Activated T-helper 17 cell treated with anti-CD3 and anti-CD28 coated beads, Interleukin-2, amount 50 U/mL, for 72 hours (primary cell): ENCODE results near the gene CIDEB. TPM values are rescaled to one million over a fixed set of nuclear protein-coding genes. Genes with fewer than 3 reads are reported as not detected.

Experiments used
- ATAC-seq: fragments of 150-1000 bp; cut with Tn5 transposase; replicated peaks from 2 replicates; pipeline ENCODE4 v1.10.0; 2021; ENCODE audit warnings: mild to moderate bottlenecking, moderate library complexity
- H3K27ac Mint-ChIP-seq: one replicate; pipeline ENCODE4 v1.8.0; 2022; ENCODE audit warnings: mixed read lengths
- H3K27me3 Mint-ChIP-seq: one replicate; pipeline ENCODE4 v1.8.0; 2022; ENCODE audit warnings: mixed read lengths
- H3K36me3 Mint-ChIP-seq: one replicate; pipeline ENCODE4 v1.8.0; 2022; ENCODE audit warnings: low read depth, mild to moderate bottlenecking, mixed read lengths
- H3K4me1 Mint-ChIP-seq: one replicate; pipeline ENCODE4 v1.8.0; 2022; ENCODE audit warnings: mixed read lengths
- H3K4me3 Mint-ChIP-seq: one replicate; pipeline ENCODE4 v1.8.0; 2022; ENCODE audit warnings: mild to moderate bottlenecking, mixed read lengths
- H3K9me3 Mint-ChIP-seq: one replicate; pipeline ENCODE4 v1.8.0; 2022; ENCODE audit warnings: mixed read lengths
- total RNA-seq, 2 donors: library from RNA; stranded (reverse); gene quantifications; one replicate each; pipeline ENCODE4 v1.2.3, GENCODE V29; 2022

The CIDEB gene
- total RNA-seq, 2 donors from 2014 or later, result 14.9 to 28.1 TPM

DNA sequence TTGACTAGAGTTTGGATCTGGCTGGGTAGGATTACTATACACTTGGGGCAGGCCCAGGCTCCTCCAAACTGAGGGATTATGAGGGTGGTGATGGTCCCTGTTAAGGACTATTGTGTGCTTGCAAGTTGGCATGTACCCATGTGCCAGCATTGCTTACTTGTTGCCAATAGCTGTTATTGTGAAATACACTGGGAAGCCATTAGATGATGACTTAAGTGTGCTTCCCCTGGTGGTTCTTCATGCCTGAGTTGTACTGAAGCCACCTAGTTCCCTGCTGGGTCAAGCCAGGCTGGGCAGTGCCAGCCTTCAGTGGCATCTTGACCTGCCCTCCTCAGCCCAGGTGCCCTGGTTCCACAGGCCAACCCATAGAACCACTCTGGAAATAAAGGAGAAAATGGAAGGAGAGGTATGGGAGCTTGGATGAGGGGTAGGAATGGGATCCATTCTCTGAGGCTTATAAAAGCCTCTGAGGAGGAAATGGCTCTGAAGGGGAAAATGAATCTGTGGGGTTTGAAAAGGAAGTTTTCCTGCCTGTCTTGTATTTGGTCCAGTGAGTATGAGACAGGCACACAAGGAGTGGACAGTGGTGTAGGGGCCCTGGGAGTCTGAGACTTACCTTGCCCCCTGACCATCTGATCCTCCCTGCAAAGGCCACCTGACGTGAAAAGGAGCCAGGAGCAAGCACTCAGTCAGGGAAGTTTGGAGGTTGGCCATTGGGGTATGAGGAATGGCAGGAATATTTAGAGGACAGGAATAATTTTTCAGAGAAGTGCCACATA lies 4.2 kb upstream of the CIDEB start:
- H3K36me3 Mint-ChIP-seq, result peaks cover 25% of the 10 kb centered on the region

DNA sequence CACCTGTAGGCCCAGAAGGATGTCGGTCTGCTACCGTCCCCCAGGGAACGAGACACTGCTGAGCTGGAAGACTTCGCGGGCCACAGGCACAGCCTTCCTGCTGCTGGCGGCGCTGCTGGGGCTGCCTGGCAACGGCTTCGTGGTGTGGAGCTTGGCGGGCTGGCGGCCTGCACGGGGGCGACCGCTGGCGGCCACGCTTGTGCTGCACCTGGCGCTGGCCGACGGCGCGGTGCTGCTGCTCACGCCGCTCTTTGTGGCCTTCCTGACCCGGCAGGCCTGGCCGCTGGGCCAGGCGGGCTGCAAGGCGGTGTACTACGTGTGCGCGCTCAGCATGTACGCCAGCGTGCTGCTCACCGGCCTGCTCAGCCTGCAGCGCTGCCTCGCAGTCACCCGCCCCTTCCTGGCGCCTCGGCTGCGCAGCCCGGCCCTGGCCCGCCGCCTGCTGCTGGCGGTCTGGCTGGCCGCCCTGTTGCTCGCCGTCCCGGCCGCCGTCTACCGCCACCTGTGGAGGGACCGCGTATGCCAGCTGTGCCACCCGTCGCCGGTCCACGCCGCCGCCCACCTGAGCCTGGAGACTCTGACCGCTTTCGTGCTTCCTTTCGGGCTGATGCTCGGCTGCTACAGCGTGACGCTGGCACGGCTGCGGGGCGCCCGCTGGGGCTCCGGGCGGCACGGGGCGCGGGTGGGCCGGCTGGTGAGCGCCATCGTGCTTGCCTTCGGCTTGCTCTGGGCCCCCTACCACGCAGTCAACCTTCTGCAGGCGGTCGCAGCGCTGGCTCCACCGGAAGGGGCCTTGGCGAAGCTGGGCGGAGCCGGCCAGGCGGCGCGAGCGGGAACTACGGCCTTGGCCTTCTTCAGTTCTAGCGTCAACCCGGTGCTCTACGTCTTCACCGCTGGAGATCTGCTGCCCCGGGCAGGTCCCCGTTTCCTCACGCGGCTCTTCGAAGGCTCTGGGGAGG lies 3.1 kb upstream of the CIDEB start, which contains the start of gene LTB4R:
LTB4R (plus strand) TSS at position 857 of the 959 bp plus-strand sequence. CDS start 4,150 bp downstream, outside the sequence.
- H3K36me3 Mint-ChIP-seq, result peaks cover 36% of the 10 kb centered on the region
- H3K27ac Mint-ChIP-seq, result peak within 1 kb of the TSS; percentile 86
- H3K4me3 Mint-ChIP-seq, result peak within 1 kb of the TSS; percentile 87
- H3K27me3 Mint-ChIP-seq, result no peaks in the 10 kb centered on the region
- H3K4me1 Mint-ChIP-seq, result peaks cover 52% of the 10 kb centered on the region
- H3K9me3 Mint-ChIP-seq, result no peaks in the 10 kb centered on the region
- ATAC-seq, result peak; percentile 81

More for the DNA sequence above, 4.2 kb upstream of the CIDEB start:
- no peak for ATAC-seq
- Mint-ChIP-seq H3K27ac (peak overlapping the region; percentile 86), H3K27me3 (no peaks in the 10 kb centered on the region), H3K4me3 (peak overlapping the region; percentile 87), H3K9me3 (no peaks in the 10 kb centered on the region), H3K4me1 (peaks cover 53% of the 10 kb centered on the region)

GRCh38 chr14:24310265-24310645 lies 2.5 kb upstream of the CIDEB start:
- no peaks in the 10 kb centered on the region for H3K27me3 Mint-ChIP-seq
- H3K4me1 Mint-ChIP-seq, result peaks cover 52% of the 10 kb centered on the region
- peaks cover 43% of the 10 kb centered on the region for H3K36me3 Mint-ChIP-seq
- peak overlapping the region; percentile 50 for H3K27ac Mint-ChIP-seq
- peak overlapping the region; percentile 87 for H3K4me3 Mint-ChIP-seq
- H3K9me3 Mint-ChIP-seq, result no peaks in the 10 kb centered on the region
- ATAC-seq, result no peak

DNA sequence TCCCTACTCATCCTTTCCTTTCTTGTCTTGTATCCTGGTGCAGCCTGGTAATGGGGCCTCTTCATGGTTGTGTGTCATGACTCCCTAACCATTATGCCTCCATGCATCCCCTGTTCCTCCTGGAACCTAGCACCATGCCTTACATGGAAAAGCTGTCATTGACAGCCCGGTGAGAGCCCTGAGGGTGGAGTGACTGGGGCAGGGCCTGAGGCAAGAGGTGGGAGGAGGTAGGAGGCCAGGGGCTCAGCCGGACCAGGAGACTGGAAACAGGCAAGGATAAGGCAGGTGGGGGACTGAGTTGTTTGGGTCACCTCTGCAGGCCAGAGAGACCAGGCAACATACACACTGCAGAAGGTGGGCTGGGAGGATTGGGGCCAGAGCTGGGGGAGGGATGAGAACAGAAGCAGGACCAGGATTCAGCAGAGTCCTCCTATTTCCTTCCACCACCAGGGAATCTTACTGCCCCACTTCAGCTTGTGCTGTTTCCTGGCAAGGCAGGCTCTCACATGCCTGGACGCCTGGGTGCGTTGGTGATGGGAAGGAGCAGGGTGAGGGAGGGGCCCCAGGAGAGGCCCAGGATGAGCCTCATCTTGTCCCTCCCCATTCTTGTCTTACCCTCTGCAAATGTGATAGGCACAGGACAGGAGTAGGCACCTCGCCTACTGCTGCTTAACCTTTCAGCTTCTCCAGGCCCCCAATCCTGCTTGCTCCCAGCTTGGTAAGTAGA lies 1.9 kb upstream of the CIDEB start, which contains the start of gene LTB4R2:
LTB4R2 (plus strand) TSS at position 603 of the 727 bp plus-strand sequence. CDS start 525 bp downstream, outside the sequence.
- Mint-ChIP-seq H3K4me3 (peak within 1 kb of the TSS; percentile 87), H3K27me3 (no peaks in the 10 kb centered on the region), H3K27ac (peak within 1 kb of the TSS; percentile 51), H3K4me1 (peaks cover 52% of the 10 kb centered on the region), H3K36me3 (peaks cover 48% of the 10 kb centered on the region), H3K9me3 (no peaks in the 10 kb centered on the region)
- ATAC-seq, result no peak

DNA sequence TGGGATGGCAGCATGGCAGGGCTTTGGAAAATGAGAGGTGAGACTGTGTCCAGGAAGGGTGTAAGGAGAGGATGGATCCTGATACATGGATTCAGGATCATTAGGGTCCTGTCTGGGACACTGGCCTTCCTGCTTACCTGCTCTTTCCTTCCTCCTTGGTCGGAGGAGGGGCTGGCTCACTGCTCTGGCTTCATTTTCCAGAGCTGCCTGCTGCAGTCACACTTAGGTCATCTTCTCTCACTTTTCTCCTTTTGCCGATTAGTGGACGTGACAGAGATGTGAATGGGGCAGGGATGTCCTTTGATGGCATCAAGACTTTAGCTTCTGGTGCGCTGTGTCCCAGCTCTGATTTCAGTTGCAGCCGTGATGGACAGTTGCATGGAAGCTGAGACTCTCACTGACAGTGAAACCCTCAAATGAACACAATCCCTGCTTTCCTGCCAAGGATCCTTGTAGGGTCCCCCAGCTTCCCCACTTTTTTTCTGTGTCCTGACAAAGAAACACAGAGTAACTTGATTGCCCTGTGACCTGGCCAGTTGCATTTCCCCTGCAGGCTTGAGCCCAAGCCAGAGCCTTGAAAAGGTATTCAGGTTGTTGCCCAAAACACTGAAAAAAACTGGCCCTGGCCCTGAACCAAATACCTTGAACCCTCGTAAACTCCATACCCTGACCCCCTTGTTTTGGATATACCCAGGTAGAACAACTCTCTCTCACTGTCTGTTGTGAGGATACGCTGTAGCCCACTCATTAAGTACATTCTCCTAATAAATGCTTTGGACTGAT lies 756 bp upstream of the CIDEB start:
- Mint-ChIP-seq H3K27ac (peak overlapping the region; percentile 68), H3K9me3 (no peaks in the 10 kb centered on the region), H3K36me3 (peaks cover 60% of the 10 kb centered on the region), H3K27me3 (no peaks in the 10 kb centered on the region), H3K4me3 (no peak overlapping the region), H3K4me1 (peaks cover 41% of the 10 kb centered on the region)
- ATAC-seq, result no peak

GRCh38 chr14:24307156-24307574 lies 612 bp downstream of the CIDEB start:
- H3K4me1 Mint-ChIP-seq, result peaks cover 29% of the 10 kb centered on the region
- H3K4me3 Mint-ChIP-seq, result no peak overlapping the region
- peak overlapping the region; percentile 68 for H3K27ac Mint-ChIP-seq
- peaks cover 74% of the 10 kb centered on the region for H3K36me3 Mint-ChIP-seq
- no peaks in the 10 kb centered on the region for H3K9me3 Mint-ChIP-seq
- no peak for ATAC-seq
- H3K27me3 Mint-ChIP-seq, result no peaks in the 10 kb centered on the region

DNA sequence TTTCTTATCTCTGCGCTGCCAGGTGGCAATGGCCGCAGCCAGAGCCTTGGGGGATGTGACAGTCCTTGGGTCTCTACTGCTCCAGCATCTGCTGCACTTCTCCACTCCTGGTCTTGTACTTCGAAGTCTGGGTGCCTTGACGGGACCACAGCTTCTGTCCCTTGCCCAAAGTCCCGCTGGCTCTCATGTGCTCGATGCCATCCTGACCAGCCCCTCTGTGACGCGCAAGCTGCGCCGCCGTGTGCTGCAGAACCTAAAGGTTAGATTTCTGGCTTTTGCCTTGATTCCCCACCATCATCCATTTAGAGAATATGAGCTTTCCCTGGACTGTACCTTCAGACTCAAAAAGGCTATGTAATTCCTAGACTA lies 3.8 kb downstream of the CIDEB start:
- no peak for ATAC-seq
- Mint-ChIP-seq H3K27ac (no peak overlapping the region), H3K4me1 (peaks cover 21% of the 10 kb centered on the region), H3K4me3 (no peak overlapping the region), H3K36me3 (peaks cover 89% of the 10 kb centered on the region), H3K27me3 (no peaks in the 10 kb centered on the region), H3K9me3 (no peaks in the 10 kb centered on the region)

GRCh38 chr14:24300326-24300980 lies 7.3 kb downstream of the CIDEB start:
- ATAC-seq, result no peak
- peaks cover 24% of the 10 kb centered on the region for H3K4me1 Mint-ChIP-seq
- H3K4me3 Mint-ChIP-seq, result peak overlapping the region; percentile 95
- no peaks in the 10 kb centered on the region for H3K27me3 Mint-ChIP-seq
- H3K9me3 Mint-ChIP-seq, result no peaks in the 10 kb centered on the region
- H3K27ac Mint-ChIP-seq, result no peak overlapping the region
- H3K36me3 Mint-ChIP-seq, result peaks cover 69% of the 10 kb centered on the region

GRCh38 chr14:24299255-24300191 lies 8.3 kb downstream of the CIDEB start, which contains the start of the genes DHRS1 and NOP9:
TSS of gene DHRS1 (minus strand) at chr14:24299780. CDS start at chr14:24299106, 674 bp downstream.
TSS of gene NOP9 (plus strand) at chr14:24299850. CDS start at chr14:24299955, 105 bp downstream.
- Mint-ChIP-seq H3K27ac (peak within 1 kb of the TSS; percentile 96), H3K4me1 (peaks cover 24% of the 10 kb centered on the region), H3K36me3 (peaks cover 69% of the 10 kb centered on the region), H3K4me3 (peak within 1 kb of the TSS; percentile 95), H3K9me3 (no peaks in the 10 kb centered on the region), H3K27me3 (no peaks in the 10 kb centered on the region)
- peak; percentile 84 for ATAC-seq

DNA sequence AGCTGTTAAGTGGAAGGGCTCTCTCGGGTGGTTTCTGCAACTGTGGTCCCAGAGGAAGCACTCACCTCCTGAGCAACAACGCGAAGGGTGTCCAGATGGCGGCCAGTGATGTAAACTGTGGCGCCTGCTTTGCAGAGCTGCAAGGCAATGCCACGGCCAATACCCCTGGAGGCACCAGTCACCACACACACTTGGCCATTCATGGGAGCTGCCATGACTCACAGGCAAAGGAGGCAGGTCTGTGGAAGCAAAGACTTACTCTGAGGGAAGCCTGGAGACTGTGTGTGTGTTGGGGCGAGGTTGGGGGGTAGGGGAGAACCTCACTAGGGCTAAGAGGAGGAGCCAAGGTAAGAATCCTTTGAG lies 8.9 kb downstream of the CIDEB start:
- H3K36me3 Mint-ChIP-seq, result peaks cover 69% of the 10 kb centered on the region
- H3K27me3 Mint-ChIP-seq, result no peaks in the 10 kb centered on the region
- peak overlapping the region; percentile 95 for H3K4me3 Mint-ChIP-seq
- ATAC-seq, result peak; percentile 7
- peaks cover 24% of the 10 kb centered on the region for H3K4me1 Mint-ChIP-seq
- no peaks in the 10 kb centered on the region for H3K9me3 Mint-ChIP-seq
- H3K27ac Mint-ChIP-seq, result peak overlapping the region; percentile 96

DNA sequence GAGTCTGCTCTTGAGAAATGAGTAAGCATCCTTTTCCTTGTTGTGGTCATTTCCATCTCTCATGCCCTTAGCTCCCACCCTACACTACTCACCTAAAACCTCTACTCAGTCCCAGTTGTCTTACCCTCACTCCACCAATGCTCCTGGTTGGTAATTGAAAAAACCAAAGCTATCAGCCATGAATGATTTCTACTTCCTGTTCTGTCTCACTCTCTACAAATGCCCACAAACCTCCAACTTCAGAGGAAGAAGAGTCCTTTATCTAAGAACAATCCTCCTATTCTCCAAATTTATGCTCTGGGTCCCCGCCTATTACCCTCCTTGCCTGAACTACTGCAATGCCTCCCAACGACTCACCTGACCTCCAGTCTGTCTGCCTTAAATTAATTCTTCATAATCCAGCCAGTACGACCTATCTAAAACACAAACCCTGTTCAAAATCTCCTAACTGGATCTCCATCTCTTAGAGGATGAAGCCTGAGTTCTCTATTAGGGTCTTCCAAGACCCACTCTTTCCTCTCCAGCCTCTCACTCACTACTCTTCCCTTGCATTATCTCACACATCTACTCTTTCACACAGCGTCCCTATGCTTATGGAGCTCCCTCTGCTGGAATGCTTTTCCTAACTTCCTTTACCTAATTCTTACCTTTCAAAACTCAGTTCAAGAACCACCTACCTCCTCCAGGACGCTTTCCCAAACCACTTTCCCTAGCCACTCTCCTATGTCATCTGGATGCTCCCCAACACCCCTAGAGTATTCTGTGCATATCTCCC lies 10.4 kb downstream of the CIDEB start:
- ATAC-seq, result peak; percentile 40

More for the DNA sequence above, 10.4 kb downstream of the CIDEB start:
- Mint-ChIP-seq H3K27me3 (no peaks in the 10 kb centered on the region), H3K27ac (peak overlapping the region; percentile 58), H3K36me3 (peaks cover 63% of the 10 kb centered on the region), H3K4me3 (peak overlapping the region; percentile 25), H3K4me1 (peaks cover 24% of the 10 kb centered on the region), H3K9me3 (no peaks in the 10 kb centered on the region)
